Panc1 (cell line): ENCODE measurements around the gene TIGIT. TPM values are rescaled to one million over a fixed set of nuclear protein-coding genes. Genes with fewer than 3 reads are reported as not detected.

ENCODE experiments used
- ATAC-seq: fragments of 200-7000 bp; cut with Tn5 transposase; 2 replicates; pipeline ENCODE4 v1.9.1; 2020; ENCODE audit warnings: mild to moderate bottlenecking, moderate library complexity
- BruUV-seq: library from RNA; stranded (reverse); fragments of 400-500 nt; replicated peaks from 2 replicates; lab custom pipeline; 2021; lab: Mats Ljungman, UMichigan
- CTCF ChIA-PET: fragments of 300-600 bp; sonication (Branson Sonifier 250); formaldehyde crosslinking; loops from one replicate; lab custom pipeline; 2022; ENCODE audit warnings: antibody characterized with exemption; lab: Charles Lee
- POLR2A ChIA-PET: fragments of 300-600 bp; sonication (Branson Sonifier 250); formaldehyde crosslinking; loops from one replicate; lab custom pipeline; 2022; ENCODE audit warnings: antibody characterized with exemption; lab: Charles Lee
- DNase-seq: peaks from one replicate; pipeline ENCODE4 v3.0.0-alpha.2; 2010; ENCODE audit warnings: low read depth, low spot score
- H3K27ac ChIP-seq: 2 replicates; pipeline ENCODE4 v1.5.1; 2011; ENCODE audit warnings: mild to moderate bottlenecking, low read length, inconsistent platforms
- H3K27me3 ChIP-seq: fragments of 200-500 bp; sonication (Bioruptor generic); 2 replicates; pipeline ENCODE4 v1.6.0; 2014; ENCODE audit warnings: low read length, inconsistent platforms; ENCODE audit not compliant: control insufficient read depth, insufficient read depth
- H3K36me3 ChIP-seq: fragments of 200-500 bp; sonication (Bioruptor generic); 2 replicates; pipeline ENCODE4 v1.5.1; 2014; ENCODE audit warnings: inconsistent platforms, mild to moderate bottlenecking, low read length, moderate library complexity; ENCODE audit not compliant: control insufficient read depth, insufficient read depth
- H3K4me1 ChIP-seq: 2 replicates; pipeline ENCODE4 v1.5.1; 2011; ENCODE audit warnings: inconsistent platforms, mild to moderate bottlenecking, low read length, moderate library complexity; ENCODE audit not compliant: control insufficient read depth, insufficient read depth
- H3K4me3 ChIP-seq, 2 experiments: 2 replicates each; pipeline ENCODE4 v1.5.1; 2011 to 2012; ENCODE audit warnings: low read depth in 2 of 2, low read length in 2 of 2, mild to moderate bottlenecking in 2 of 2, inconsistent platforms in 1 of 2, moderate library complexity in 1 of 2
- H3K9me3 ChIP-seq: fragments of 200-500 bp; sonication (Bioruptor generic); 2 replicates; pipeline ENCODE4 v1.5.1; 2014; ENCODE audit warnings: low read depth, mild to moderate bottlenecking, inconsistent platforms, low read length, moderate library complexity; ENCODE audit not compliant: control insufficient read depth, insufficient read depth
- POLR2AphosphoS5 ChIP-seq: IDR thresholded peaks from 2 replicates; pipeline ENCODE4 v1.6.1; 2012; ENCODE audit warnings: mild to moderate bottlenecking, low read depth, low read length, moderate library complexity
- SIN3A ChIP-seq: IDR thresholded peaks from 2 replicates; pipeline ENCODE4 v1.6.1; 2012; ENCODE audit warnings: low read depth, mild to moderate bottlenecking, low read length, moderate library complexity, borderline replicate concordance; ENCODE audit not compliant: insufficient read depth
- TCF7L2 ChIP-seq: IDR thresholded peaks from 2 replicates; pipeline ENCODE4 v1.6.1; 2011; ENCODE audit warnings: mild to moderate bottlenecking, low read depth, low read length, inconsistent platforms
- in situ Hi-C: cut with HindIII; loops from 2 replicates; pipeline ENCODE4 v1.10.0; 2016; ENCODE audit warnings: low sequenced_read_pairs, low pct_unique_long_range_greater_than_20kb
- intact Hi-C: fragments of 100-400 bp; cut with micrococcal nuclease; formaldehyde crosslinking; loops from one replicate; pipeline ENCODE4 v1.10.0; 2022; ENCODE audit not compliant: unreplicated experiment
- total RNA-seq: library from RNA; stranded (reverse); gene quantifications from one replicate; pipeline ENCODE4 v1.2.1, GENCODE V29; 2021; ENCODE audit not compliant: unreplicated experiment
- TF ChIP-seq, protein P1 (sequence below), 2 experiments: IDR thresholded peaks; 2 replicates each; pipeline ENCODE4 v1.6.1; 2011 to 2012; ENCODE audit warnings: low read depth in 2 of 2, control low read depth in 1 of 2, low read length in 1 of 2, mild to moderate bottlenecking in 1 of 2, moderate library complexity in 1 of 2; ENCODE audit not compliant: insufficient read depth in 1 of 2
- TF ChIP-seq, protein P2 (sequence below): fragments of 450-650 bp; IDR thresholded peaks from 2 replicates; pipeline ENCODE4 v1.5.1; 2017; ENCODE audit warnings: mild to moderate bottlenecking

Gene TIGIT
- total RNA-seq, 1 experiment from 2014 or later = not detected

DNA sequence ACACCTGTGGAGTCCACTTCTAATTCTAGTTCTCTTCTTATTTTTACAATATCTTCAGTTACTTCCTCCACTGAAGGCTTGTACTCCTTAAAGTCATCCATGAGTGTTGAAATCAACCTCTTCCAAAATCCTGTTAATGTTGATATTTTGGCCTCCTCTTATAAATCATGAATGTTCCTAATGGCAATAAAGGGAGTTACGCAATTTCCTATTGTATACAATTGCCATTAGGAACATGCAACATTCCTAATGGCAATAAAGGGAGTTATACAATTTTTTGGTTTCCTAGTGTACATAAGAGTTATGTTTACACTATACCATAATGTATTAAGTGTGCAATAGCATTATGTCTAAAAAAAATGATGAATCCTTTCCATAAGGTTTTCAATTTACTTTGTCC is 9.2 kb upstream of the TIGIT start:
- Histone ChIP-seq H3K4me1 (no peaks in the 10 kb centered on the region), H3K27me3 (no peaks in the 10 kb centered on the region), H3K36me3 (no peaks in the 10 kb centered on the region), H3K27ac (no peak overlapping the region), H3K4me3 (no peak overlapping the region), H3K9me3 (no peaks in the 10 kb centered on the region)
- in situ Hi-C loops = no loop called here
- ChIA-PET POLR2A (no interaction called here), CTCF (no interaction called here)
- BruUV-seq = no TSS peak
- ATAC-seq (no peak), DNase-seq (no peak)
- TF ChIP-seq TCF7L2 (no peak), SIN3A (no peak), POLR2AphosphoS5 (no peak)
- TF ChIP-seq, protein P1, sequence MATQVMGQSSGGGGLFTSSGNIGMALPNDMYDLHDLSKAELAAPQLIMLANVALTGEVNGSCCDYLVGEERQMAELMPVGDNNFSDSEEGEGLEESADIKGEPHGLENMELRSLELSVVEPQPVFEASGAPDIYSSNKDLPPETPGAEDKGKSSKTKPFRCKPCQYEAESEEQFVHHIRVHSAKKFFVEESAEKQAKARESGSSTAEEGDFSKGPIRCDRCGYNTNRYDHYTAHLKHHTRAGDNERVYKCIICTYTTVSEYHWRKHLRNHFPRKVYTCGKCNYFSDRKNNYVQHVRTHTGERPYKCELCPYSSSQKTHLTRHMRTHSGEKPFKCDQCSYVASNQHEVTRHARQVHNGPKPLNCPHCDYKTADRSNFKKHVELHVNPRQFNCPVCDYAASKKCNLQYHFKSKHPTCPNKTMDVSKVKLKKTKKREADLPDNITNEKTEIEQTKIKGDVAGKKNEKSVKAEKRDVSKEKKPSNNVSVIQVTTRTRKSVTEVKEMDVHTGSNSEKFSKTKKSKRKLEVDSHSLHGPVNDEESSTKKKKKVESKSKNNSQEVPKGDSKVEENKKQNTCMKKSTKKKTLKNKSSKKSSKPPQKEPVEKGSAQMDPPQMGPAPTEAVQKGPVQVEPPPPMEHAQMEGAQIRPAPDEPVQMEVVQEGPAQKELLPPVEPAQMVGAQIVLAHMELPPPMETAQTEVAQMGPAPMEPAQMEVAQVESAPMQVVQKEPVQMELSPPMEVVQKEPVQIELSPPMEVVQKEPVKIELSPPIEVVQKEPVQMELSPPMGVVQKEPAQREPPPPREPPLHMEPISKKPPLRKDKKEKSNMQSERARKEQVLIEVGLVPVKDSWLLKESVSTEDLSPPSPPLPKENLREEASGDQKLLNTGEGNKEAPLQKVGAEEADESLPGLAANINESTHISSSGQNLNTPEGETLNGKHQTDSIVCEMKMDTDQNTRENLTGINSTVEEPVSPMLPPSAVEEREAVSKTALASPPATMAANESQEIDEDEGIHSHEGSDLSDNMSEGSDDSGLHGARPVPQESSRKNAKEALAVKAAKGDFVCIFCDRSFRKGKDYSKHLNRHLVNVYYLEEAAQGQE (IDR thresholded peaks at IDR 0.05; ENCODE audit: insufficient read depth in 1 of 2, low read depth in 2 of 2, low read length in 1 of 2) = no peak
- TF ChIP-seq, protein P2, sequence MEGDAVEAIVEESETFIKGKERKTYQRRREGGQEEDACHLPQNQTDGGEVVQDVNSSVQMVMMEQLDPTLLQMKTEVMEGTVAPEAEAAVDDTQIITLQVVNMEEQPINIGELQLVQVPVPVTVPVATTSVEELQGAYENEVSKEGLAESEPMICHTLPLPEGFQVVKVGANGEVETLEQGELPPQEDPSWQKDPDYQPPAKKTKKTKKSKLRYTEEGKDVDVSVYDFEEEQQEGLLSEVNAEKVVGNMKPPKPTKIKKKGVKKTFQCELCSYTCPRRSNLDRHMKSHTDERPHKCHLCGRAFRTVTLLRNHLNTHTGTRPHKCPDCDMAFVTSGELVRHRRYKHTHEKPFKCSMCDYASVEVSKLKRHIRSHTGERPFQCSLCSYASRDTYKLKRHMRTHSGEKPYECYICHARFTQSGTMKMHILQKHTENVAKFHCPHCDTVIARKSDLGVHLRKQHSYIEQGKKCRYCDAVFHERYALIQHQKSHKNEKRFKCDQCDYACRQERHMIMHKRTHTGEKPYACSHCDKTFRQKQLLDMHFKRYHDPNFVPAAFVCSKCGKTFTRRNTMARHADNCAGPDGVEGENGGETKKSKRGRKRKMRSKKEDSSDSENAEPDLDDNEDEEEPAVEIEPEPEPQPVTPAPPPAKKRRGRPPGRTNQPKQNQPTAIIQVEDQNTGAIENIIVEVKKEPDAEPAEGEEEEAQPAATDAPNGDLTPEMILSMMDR = no peak
- intact Hi-C loops = no loop called here

DNA sequence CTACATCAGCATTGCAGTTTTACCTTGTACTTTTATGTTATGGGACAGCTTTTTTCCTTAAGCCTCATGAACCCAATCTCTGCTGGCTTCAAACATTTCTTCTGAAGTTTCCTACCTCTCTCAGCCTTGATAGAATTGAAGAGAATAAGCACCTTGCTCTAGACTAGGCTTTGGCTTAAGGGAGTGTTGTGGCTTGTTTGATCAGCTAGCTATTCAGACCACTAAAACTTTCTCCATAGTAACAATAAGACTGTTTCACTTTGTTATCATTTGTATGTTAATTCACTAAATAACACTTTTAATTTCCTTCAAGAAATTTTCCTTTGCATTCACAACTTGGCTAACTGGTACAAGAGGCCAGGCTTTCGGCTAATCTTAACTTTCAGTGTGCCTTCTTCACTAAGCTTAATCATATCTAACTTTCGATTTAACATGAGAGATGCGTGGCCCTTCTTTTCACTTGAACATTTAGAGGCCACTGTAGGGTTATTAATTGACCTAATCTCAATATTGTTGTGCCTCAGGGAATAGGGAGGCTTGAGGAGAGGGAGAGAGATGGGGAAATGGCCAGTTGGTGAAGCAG is 8.1 kb upstream of the TIGIT start:
- no TSS peak for BruUV-seq
- Histone ChIP-seq H3K4me3 (no peak overlapping the region), H3K27ac (no peak overlapping the region), H3K27me3 (no peaks in the 10 kb centered on the region), H3K4me1 (no peaks in the 10 kb centered on the region), H3K9me3 (no peaks in the 10 kb centered on the region), H3K36me3 (no peaks in the 10 kb centered on the region)
- TF ChIP-seq TCF7L2 (no peak), POLR2AphosphoS5 (no peak), SIN3A (no peak)
- TF ChIP-seq, protein P2 = no peak
- TF ChIP-seq, protein P1 (IDR thresholded peaks at IDR 0.05; ENCODE audit: insufficient read depth in 1 of 2, low read depth in 2 of 2, low read length in 1 of 2) = no peak
- CTCF ChIA-PET = no interaction called here
- intact Hi-C loops (no loop called here), in situ Hi-C loops (no loop called here)
- DNase-seq = no peak
- POLR2A ChIA-PET = no interaction called here
- ATAC-seq = no peak
